NCI-H345 treated with DMSO at 0.1 percent for 48 hours (cell line): ENCODE measurements around the gene SNAI3.

Experiments
- DNase-seq: peaks from one replicate; lab custom pipeline; 2025; ENCODE audit not compliant: unreplicated experiment; lab: John Stamatoyannopoulos, UW

Gene SNAI3

GRCh38 chr16:88705801-88706228 is 19.5 kb upstream of the SNAI3 start:
- DNase-seq = no peak

- no peak for DNase-seq
Observed at GRCh38 chr16:88705076-88705684, 18.9 kb upstream of the SNAI3 start.

DNA sequence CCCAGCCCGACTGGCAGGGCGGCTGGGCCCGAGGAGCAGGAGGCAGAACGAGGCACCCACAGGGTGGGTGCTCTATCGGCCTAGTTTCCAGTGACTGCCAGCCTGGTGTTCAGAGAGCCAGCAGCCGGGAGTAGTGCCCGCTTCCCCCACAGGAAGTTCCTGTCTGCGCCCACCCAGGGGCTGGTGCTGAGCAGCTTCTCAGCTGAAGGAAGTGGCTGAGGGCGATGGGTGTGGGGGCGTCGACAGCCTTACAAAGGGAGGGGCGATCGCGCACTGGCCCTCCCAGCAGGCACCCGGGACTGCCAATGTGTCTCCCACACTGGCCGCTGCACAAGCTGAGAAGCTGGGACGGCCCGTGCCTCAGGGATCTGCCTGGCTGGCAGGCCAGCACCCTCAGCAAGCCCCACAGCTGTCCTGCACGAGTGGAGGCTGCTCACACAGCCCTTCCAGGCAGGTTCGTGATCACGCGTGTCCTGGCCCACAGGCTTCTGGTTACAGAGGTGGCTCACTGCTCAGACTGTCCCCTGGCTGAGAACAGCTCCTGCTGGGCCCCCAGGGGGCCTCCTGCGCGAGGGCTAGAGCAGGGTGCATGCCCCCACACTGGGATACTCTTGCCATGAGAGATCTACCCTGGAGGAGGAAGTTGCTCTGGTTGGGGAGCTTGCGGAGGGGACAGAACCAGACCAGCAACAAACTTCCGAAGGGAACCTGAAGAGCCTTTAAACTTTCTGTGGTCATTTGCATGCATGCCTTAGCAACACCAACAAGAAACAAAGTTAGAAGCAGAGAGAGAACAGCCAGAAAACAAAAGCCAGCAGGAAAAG is 17.4 kb upstream of the SNAI3 start:
- no peak for DNase-seq

GRCh38 chr16:88702371-88703210 is 16.3 kb upstream of the SNAI3 start:
- DNase-seq = no peak

DNA sequence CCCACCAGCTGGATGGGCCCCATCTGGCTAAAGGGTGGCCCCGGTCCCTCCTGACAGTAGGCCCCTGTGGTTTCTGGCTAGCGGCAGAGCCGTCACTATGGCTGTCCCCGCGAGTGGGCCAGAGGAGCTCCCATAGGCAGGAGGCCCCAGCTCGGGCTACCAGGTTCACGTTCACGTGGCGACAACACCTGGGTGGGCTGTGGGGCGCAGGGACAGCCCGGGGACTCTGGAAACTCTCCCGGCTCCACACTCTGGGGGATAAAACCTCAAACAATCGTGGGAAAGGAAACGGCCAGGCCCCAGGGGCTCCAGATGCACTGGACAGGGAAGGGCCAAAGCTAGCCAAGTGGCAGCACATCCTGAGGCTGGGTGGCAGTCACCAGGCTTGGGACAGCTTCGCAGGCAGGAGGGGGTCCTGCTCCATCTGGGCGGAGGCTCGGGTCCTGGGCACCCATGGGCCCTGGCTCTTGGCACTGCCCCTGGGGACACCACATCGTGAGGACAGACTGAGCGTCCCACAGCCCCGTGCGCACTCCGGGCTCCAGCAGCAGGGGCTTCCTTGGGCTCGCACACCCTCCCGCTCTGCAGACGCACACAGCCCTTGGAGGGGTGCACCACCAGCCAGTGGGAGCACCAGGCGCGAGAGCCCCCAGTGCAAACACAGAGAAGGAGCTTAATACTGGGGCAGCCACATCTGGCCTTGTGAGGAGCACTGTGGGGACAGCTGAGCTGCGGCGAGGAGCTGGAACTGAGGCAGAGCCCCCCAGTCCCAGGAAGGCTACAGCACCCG is 15.5 kb upstream of the SNAI3 start:
- no peak for DNase-seq

GRCh38 chr16:88700636-88701482 is 14.6 kb upstream of the SNAI3 start:
- no peak for DNase-seq

DNA sequence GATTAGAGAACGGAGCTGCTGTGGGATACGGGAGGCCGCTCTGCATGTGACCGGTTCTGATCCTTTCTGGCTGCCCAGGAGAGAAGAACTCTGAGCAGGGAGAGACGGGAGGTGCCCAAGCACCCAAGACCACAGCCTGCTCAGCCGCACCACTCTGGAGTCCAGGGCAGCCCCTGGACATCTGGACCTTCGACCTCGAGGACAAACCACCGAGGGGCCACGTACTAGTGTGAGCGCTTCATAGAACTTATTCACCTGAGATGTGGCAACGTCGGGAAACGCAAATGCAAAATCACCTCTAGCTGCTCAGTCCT is 14.0 kb upstream of the SNAI3 start:
- DNase-seq = no peak

- no peak for DNase-seq
Observed at GRCh38 chr16:88699180-88699579, 12.9 kb upstream of the SNAI3 start.

DNA sequence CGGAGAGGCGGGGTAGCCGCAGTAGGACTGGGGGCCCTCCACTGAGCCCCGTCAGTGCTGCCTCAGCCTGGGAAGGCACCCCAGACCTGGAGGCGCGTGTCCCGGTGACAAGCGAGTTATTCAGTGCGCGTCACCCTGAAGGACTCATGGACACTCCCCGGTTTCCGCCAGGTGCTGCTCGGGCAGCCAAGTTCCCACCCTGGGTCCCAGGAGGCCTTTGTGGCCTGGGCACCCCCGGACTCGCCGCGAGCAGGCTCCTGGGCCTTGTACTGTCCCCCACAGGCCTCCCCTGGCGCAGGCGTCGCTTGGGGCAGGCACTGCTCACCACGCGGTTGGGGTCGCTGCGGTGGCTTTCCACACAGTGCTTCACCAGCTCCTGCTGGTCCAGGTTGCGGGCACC is 12.3 kb upstream of the SNAI3 start:
- no peak for DNase-seq

- no peak for DNase-seq
Observed at GRCh38 chr16:88697831-88698615, 11.7 kb upstream of the SNAI3 start.

DNA sequence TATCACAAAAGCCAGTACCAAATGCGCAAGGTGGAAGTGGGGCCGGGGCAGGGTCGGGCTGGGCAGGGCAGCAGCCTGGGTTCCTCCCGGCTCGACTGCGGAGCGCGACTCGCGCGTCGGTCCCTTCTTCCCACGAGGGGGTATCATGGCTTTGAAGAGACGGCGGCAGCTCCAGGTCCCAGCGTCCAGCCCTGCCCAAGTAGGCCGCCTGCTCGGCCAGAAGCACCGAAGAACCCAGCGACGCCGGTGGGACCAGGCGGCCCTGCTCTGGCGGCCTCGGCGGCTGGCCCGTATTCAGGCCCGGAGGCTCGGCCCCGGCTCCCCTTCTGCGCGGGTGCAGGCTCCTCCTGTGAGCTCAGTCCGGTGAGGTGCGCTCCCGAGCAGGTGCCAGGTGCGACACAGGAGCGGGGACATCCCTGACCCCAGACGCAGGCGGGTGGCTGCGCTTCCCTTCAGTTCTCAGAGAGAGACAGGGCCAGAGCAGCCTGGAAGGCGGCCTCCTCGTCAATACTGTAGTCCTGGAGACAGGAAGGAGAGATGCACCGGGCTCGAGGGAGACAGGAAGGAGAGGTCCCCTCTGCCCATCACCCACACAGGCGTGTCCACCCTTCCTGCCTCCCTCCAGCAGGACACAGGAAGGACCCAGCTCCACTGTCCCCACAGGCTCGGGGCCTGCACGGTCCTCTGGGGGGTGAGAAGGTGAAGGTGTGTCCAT is 11.0 kb upstream of the SNAI3 start:
- DNase-seq = no peak

GRCh38 chr16:88696441-88696840 is 10.1 kb upstream of the SNAI3 start:
- DNase-seq = no peak

- DNase-seq = no peak
Observed at GRCh38 chr16:88695753-88696152, 9.4 kb upstream of the SNAI3 start.

DNA sequence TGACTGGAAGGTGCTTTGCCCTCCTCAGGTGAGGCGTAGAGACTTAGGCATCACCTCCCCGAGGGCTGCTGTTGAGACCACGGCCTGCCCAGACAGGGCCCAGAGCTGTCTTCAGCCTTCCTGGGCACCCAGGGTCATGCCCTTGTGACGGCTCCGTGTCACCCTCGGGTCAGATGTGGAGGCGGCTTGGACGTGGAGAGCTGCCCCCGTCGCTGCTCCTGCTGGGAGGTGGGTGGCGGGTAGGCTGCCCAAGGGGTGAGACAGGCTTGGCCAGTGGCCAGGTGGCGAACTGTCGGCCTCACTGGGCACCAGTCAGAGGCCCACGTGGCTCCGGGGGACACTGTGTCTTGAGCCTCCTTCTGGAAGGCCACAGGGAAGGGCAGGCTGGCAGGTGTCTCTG is 8.9 kb upstream of the SNAI3 start:
- DNase-seq = no peak

- DNase-seq = no peak
Observed at GRCh38 chr16:88694221-88695087, 8.1 kb upstream of the SNAI3 start.

GRCh38 chr16:88693420-88694177 is 7.3 kb upstream of the SNAI3 start:
- DNase-seq = no peak

DNA sequence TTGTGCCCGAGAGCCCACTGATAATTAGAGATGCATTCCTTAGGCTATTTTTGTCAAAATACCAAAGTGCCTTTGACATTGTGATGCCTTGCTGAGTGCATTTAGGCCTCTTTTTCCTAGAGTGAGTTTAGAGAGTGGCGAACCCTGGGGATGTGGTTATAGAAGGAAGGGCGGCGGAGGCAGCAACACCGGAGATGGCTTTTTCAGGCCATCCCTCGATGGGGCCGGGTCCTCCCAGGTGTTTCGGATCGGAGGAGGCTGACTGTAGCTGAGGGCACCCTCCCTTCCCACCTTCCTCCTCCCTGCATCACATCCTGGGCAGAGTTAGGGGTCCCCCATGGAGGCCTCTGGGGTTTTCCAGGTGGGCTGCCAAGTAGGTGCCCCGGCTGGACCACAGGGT is 6.6 kb upstream of the SNAI3 start:
- DNase-seq = no peak
